Measurements from ENCODE around the gene WDR37.

Gene WDR37

GRCh38 chr10:1171586-1171985 lies 115.4 kb downstream of the WDR37 start:
- H3K27ac ChIP-seq, result no peak overlapping the region
- no peak for TF ChIP-seq CTCF (IDR thresholded peaks at IDR 0.05; ENCODE audit: low read depth, low read length)
- H3K36me3 ChIP-seq, result no peaks in the 10 kb centered on the region
- DNase-seq, result no peak
- H3K9me3 ChIP-seq (ENCODE audit: severe bottlenecking), result no peaks in the 10 kb centered on the region
- H3K27me3 ChIP-seq (ENCODE audit: insufficient read depth, low read depth, severe bottlenecking), result peaks cover 5% of the 10 kb centered on the region
- H3K4me3 ChIP-seq (ENCODE audit: low read depth, low read length), result no peak overlapping the region

GRCh38 chr10:1172256-1172984 lies 116.2 kb downstream of the WDR37 start:
- Histone ChIP-seq H3K9me3 (ENCODE audit: severe bottlenecking) (no peaks in the 10 kb centered on the region), H3K27ac (no peak overlapping the region), H3K36me3 (no peaks in the 10 kb centered on the region), H3K27me3 (ENCODE audit: insufficient read depth, low read depth, severe bottlenecking) (peaks cover 6% of the 10 kb centered on the region), H3K4me3 (ENCODE audit: low read depth, low read length) (no peak overlapping the region)
- no peak for TF ChIP-seq CTCF (IDR thresholded peaks at IDR 0.05; ENCODE audit: low read depth, low read length)
- no peak for DNase-seq

GRCh38 chr10:1173091-1173490 lies 116.9 kb downstream of the WDR37 start:
- Histone ChIP-seq H3K27me3 (ENCODE audit: insufficient read depth, low read depth, severe bottlenecking) (peaks cover 8% of the 10 kb centered on the region), H3K36me3 (no peaks in the 10 kb centered on the region), H3K4me3 (ENCODE audit: low read depth, low read length) (no peak overlapping the region), H3K27ac (no peak overlapping the region), H3K9me3 (ENCODE audit: severe bottlenecking) (no peaks in the 10 kb centered on the region)
- no peak for TF ChIP-seq CTCF (IDR thresholded peaks at IDR 0.05; ENCODE audit: low read depth, low read length)
- DNase-seq, result no peak

- H3K27ac ChIP-seq, result no peak overlapping the region
- TF ChIP-seq CTCF (IDR thresholded peaks at IDR 0.05; ENCODE audit: low read depth, low read length), result no peak
These were observed 117.8 kb downstream of the WDR37 start for GRCh38 chr10:1174022-1174421.

GRCh38 chr10:1175956-1176565 lies 119.9 kb downstream of the WDR37 start:
- no peak for DNase-seq
- H3K27me3 ChIP-seq (ENCODE audit: insufficient read depth, low read depth, severe bottlenecking), result peaks cover 14% of the 10 kb centered on the region
- H3K27ac ChIP-seq, result no peak overlapping the region
- TF ChIP-seq CTCF (IDR thresholded peaks at IDR 0.05; ENCODE audit: low read depth, low read length), result no peak
- no peaks in the 10 kb centered on the region for H3K36me3 ChIP-seq
- H3K4me3 ChIP-seq (ENCODE audit: low read depth, low read length), result no peak overlapping the region
- H3K9me3 ChIP-seq (ENCODE audit: severe bottlenecking), result no peaks in the 10 kb centered on the region

More at GRCh38 chr10:1174022-1174421, 117.8 kb downstream of the WDR37 start:
- Histone ChIP-seq H3K9me3 (ENCODE audit: severe bottlenecking) (no peaks in the 10 kb centered on the region), H3K27me3 (ENCODE audit: insufficient read depth, low read depth, severe bottlenecking) (peaks cover 8% of the 10 kb centered on the region), H3K4me3 (ENCODE audit: low read depth, low read length) (no peak overlapping the region), H3K36me3 (no peaks in the 10 kb centered on the region)
- DNase-seq, result no peak

Measured in WERI-Rb-1 (cell line).